GM18507 (cell line): ENCODE data around the gene BAIAP2.
A peak's percentile ranks its signal among the peaks of the same experiment; 100 is the strongest.

Experiments used
- DNase-seq: peaks from one replicate; pipeline ENCODE4 v3.0.0; 2011; ENCODE audit warnings: low read depth; ENCODE audit not compliant: insufficient read length; ENCODE audit errors: extremely low spot score
- FAIRE-seq: peaks from 2 replicates; lab custom pipeline; 2011; peaks lifted over from hg19 to GRCh38; lab: Jason Lieb, UNC

The BAIAP2 gene

DNA sequence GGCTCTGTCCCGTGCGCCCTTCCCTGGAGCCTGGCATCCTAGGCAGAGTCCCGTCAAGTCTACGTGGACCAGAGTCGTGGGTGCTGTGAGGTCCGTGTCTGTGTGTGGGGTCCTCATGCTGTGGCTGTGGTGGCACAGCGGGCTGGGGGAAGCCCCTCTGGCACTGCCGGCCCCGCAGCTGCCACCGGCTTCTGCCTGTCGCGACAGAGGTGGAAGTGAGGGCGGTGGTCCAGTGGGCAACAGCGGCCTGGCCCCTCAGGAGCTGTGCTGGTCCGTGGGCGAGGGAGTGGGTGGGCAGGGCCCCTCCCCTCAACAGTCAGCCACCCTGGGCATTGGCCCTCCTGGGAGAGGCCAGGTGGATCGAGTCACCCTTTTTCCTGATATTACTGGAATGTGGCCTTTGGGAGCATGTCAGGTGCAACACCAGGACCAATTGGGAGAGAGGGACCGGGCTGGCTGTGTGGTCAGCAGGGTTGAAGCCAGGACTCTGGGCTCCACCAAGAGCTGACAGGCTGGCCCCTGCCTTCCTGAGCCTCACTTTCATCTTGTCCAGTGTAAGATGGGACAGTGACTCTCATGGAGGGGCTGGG lies 11.9 kb downstream of the BAIAP2 start:
- no peak for FAIRE-seq
- no peak for DNase-seq

DNA sequence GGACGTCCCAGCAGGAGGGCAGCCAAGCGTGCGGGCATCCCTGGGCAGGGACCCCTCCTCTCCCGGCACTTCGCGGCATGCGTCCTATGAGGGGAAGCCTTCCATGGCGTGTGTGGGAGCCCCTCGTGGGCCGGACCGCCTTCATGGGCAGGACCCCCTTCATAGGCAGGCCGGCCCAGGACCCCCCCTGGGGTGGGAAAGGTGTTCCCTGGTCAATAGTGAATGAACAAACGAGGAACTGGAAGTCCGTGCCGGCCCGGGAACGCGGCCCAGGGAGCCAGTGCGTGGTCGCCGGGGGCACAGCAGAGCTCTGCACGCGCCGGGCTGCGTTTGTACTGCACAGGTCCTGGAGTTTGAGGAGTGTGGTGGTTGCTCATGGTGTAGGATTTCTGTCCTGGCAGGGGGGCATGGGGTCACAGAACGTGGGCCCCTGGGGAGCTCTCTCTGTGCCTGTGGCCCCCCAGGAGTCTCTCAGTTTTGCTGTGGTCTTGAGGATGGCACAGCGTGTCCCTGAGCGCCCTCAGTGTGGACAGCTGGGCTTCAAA lies 13.9 kb downstream of the BAIAP2 start:
- FAIRE-seq (no peak), DNase-seq (no peak)

DNA sequence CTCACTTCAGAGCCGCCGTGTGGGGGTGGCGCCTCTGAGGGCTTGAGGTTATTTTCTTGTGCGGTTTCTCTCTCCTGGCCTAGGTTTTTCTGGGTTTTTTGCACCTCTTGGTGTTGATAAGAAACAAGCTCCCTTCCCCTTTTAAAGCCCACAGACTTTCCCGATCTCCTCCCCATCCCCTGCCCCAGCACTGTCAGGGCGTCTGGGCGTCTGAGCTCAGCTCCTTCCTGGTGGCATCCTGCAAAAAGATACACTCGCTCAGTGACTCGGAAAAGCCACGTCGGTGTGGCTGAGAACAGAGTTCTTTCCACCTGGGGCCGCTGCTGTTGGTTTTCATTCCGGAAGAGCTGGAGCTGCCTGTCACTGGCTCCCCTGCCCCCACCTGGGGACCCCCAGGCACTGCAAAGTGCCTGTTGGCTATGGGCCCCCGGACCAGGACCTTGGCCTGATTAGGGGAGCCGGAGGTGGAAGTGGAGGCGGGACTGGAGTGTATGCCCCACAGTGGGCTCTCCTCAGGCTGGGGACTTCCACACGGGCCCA lies 14.5 kb downstream of the BAIAP2 start:
- DNase-seq (no peak), FAIRE-seq (peak; percentile 63)

DNA sequence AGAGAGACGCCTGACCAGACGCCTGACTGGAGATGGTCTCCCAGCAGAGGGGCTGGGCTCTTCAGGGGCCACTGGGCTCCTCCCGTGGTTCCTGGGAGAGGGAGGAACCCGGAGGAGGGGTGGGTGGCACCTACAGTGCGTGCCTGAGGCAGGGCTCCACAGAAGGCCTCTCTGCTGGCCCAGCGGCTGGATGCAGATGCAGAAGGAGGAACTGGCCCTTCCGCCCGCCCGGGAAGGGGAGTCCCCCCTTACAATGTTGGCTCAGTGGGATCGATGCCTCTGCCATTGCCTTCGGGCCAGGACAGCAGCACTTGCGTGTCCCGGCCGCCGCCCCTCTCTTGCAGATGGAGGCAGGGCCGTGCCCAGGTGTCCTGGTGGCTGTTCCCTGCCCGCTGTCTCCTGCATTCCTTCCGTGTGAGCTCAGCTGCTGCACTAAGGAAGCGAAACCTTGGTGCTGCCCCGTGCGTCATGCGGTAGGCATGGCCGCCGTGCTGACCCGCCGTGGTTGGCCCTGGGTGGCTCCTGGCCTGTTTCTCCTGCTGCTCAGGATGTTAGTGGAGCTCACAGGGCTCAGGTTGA lies 15.1 kb downstream of the BAIAP2 start:
- FAIRE-seq: peak; percentile 29

DNA sequence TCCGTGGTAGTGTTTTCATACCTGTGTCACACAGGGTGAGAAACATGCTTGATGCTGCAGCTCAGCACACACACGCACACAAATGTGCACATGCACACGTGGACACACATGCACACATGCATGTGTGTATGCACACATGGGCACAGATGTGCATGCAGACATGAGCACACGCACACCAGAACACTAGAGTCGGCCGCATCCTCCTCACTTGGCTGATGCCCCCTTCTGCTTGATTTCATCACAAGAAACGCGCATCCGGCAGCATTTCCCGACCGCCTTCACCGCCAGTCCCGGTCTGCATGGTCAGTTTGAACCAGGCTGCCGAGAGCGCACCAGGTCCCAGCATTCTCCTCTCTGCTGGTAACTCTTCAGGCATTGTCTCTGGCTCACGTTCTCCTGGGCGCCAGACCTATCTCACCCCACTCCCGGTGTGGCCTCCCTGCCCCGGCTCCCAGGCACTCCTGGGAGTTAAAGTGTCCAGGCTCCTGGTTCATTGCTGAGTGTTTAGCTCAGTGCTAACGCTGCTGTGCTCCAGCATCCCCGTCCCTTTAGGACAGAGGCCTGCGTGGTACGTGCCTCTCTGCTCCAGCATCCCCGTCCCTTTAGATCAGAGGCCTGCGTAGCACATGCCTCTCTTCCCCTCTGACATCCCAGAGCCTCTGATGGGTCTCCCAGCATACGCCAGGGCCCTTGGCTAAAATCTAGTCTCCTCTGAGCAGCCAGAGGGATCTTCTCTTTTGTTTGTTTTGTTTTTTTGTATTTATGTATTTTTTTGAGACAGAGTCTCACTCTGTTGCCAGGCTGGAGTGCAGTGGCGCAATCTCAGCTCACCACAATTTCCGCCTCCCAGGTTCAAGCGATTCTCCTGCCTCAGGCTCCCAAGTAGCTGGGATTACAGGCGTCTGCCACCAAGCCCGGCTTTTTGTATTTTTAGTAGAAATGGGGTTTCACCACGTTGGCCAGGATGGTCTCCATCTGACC lies 16.0 kb downstream of the BAIAP2 start:
- FAIRE-seq (no peak), DNase-seq (no peak)

More for the DNA sequence above, 15.1 kb downstream of the BAIAP2 start:
- no peak for DNase-seq

DNA sequence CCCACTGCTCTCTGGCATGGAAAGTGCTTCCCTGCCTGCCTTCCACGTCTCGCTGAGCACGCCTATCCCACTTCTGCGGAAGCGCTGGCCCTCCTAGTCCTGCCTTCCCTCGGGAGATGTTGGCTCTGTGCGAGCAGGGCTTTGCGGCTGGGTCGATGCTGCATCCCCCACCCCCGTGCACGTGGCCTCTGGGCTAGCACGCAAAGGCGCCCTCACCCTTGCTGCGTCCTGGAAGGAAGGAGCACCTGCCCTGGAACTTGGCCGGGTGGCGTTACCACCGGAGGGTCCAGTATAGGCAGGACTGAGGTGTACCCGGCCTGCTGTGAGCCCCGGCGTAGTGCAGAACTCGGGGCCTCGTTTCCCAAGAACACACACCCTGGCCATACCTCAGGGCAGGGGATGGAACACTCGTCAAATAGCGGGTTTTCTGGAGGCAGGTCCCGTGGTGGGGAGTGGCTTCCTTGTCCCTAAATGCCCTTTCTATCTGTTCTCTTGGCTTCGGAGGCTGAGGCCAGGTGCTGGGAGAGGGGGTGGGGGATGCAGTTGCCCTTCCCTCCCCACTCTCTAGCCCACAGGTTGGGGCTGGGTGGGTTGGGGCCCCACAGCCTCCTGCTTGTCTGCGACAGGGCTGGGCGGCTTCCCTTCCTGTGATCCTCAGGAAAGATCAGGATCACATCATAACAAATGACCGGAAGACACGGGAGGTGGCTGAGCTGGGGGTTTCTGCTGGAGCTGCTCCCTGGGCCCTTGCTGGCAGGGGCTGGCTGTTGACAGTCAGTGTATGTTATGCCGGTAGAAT lies 17.4 kb downstream of the BAIAP2 start:
- DNase-seq (no peak), FAIRE-seq (no peak)

DNA sequence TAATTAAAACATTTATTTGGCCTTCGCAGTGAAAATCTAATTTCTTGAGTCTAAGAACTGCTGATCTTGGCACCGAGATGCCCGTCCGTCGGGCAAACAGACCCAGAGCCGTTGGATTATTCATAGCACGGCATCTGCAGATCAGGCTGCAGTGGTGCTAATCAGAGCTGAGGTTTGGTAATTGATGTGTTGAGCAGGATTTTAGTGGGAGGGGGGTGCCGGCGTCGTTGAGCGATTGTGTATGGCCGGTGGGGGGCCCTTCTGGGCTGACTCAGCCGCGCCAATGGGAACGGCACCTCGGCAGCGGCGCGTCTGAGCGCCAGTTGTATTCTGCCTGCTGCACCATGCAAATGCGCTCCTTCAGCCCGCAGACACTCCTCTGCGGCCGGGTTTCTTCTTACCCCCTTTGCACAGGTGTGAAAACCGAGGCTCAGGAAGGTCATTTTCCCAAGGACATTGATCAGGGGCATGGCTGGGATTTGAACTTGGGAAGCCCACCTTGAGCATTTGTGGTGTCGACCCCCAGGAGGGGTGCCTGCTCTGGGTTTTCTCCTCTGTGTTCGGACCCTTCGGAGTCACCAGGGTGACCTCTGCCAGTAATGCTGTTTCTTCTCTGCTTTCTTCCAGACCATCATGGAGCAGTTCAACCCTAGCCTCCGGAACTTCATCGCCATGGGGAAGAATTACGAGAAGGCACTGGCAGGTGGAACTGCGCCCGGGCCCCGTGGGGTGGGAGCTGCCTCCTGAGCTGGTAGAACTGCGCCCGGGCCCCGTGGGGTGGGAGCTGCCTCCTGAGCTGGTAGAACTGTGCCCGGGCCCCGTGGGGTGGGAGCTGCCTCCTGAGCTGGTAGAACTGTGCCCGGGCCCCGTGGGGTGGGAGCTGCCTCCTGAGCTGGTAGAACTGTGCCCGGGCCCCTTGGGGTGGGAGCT lies 18.4 kb downstream of the BAIAP2 start:
- DNase-seq (no peak), FAIRE-seq (no peak)

DNA sequence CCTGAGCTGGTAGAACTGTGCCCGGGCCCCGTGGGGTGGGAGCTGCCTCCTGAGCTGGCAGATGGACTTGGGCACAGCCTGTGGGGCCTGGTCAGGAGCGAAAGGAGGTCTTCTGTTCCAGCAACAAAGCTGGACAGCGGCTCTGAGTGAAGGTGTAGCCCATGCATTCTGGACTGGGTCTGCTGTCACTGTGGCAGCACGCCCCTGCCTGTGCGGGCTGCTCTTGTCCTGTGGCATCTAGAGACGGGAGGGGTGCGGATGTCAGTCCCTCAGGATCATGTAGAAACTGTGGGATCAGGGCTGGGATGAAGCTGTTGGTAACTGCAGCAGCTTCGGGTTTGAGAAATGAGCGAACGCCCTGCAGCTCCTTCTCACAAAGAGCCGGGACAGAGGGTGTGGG lies 19.4 kb downstream of the BAIAP2 start:
- no peak for DNase-seq
- FAIRE-seq: no peak

DNA sequence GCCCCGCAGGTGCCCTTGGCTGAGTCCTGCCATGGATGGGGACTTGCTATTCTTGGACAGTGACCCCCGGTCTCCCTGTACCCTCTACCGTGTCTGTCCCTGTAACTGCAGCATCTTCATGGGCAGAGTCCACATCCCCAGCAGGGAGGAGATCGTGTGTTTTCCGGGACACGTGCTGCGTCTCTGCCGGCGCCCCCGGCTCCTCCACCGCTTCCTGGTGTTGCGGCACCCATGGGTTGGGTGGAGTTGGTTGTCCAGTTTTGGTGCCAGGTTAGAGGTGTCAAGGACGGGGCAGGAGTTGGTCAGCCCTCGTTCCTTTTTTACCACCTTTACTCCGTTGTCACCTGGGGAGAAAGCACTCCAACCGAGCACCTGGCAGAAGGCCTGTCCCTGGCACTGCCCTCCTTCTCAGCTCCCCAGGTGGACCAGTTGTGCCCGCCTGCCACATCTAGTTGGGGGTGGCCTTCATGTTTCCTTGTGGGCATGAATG lies 20.0 kb downstream of the BAIAP2 start:
- FAIRE-seq: no peak
- DNase-seq: no peak

DNA sequence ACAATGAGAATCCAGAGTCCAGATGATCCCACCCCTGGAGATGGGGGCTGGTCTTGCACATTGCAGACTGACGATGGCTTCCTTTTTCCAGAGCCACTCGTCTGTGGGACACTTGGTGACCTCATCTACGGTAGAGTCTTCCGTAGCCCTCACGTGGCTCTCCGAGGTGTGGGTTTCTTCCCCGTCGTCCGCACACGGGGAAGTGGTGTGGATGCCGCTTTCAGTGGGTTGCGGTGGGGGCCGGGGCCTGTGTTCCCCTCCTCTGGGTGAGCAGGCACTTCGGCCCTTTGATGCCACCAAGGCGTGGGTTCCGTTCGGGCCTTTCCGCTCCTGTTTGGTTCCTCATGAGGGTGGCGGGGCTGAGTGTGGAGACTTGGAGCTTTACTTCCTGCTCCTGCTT lies 21.4 kb downstream of the BAIAP2 start:
- FAIRE-seq (no peak), DNase-seq (no peak)

DNA sequence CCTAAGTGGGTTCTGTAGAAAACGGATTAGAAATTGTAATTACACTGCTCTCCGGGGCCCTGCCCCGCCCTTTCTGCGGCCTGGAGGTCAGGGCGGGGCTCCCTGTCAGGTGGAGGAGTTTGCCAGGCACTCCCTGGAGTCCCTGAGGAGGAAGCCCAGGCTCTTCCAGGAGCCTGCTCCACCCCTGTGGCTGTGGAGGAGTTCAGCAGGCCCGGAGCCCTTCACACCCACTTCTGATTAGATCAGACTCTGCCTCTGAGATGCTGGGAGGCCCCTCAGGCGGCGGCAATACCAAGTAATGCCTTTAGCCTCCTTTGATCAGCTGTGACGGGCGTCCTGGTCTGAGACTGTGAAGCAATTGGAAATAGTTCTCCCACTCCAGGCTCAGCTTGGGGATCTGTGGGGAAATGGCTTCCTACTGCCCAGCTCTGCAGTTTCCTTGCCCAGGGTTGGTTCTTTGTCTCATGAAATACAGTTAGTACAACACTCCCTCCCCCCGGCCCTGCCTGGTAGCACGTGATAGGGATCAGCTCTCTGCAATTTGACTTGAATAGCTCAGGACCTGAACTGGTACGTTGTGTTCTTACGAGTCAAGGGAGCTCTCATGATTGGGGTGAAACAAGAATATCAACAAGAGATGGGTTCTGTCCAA lies 22.3 kb downstream of the BAIAP2 start:
- no peak for DNase-seq
- FAIRE-seq: no peak

DNA sequence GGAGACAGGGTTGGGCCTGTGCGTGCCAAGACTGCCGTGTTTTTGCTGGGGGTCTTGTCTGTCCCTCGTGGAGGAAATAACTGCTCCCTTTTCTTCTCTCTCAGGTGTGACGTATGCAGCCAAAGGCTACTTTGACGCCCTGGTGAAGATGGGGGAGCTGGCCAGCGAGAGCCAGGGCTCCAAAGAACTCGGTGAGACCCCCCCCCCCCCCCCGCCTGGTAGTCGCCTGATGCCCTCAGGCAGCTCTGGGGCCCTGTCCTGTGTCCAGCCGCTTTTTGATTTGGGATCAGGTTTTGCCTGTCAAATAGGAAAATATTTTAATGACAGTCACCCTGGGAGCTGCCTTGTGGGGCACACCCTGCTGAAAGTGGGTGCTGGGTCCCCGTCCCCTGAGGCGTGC lies 22.8 kb downstream of the BAIAP2 start:
- FAIRE-seq (no peak), DNase-seq (no peak)

DNA sequence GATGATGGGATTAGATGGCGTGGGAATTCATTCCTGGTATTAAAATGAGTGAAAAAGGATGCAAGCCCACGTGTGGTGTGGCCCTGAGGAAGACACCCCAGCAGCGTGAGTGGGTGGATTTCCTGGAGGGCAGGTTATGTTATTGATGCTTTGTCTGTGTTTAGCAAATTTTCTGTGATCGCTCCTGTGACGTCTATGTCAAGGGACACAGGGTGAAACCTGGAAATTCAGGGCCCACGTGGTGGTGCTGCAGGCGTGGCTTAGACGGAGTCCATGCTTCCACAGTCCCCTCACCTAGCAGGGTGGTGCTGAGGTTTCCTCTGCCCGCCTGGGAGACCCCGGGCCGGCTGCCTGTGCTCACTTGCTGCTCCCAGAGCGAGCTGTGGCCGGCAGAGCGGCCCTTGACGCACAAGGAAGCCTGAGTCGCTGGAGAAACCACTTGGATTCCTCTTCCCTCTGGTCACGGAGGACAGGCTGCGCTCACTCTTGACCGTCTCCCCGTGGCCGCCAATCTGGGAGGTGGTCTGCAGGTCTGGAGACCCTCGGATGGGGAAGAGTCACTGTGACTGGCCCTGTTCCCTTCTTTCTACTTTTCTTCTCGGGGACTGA lies 23.4 kb downstream of the BAIAP2 start:
- DNase-seq (no peak), FAIRE-seq (no peak)

DNA sequence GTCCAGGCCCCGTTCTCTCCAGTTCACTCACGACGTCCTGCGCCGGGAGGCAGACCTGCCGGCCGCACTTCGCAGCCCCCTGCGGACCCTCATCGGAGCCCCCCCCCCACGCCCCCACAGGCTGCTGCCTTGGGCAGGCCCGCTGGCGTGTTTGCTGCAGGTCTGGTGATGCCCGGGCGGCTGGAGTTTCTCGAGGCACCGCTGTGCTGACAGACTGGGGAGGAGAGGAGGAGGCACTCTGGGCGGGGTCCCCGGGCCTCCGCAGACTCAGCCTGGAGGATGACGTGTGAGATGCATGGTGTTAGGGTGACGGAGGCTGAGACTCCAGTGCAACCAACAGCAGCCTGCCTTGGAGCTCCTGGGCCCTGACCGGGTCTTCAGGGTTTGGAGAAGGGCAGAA lies 24.1 kb downstream of the BAIAP2 start:
- no peak for FAIRE-seq

DNA sequence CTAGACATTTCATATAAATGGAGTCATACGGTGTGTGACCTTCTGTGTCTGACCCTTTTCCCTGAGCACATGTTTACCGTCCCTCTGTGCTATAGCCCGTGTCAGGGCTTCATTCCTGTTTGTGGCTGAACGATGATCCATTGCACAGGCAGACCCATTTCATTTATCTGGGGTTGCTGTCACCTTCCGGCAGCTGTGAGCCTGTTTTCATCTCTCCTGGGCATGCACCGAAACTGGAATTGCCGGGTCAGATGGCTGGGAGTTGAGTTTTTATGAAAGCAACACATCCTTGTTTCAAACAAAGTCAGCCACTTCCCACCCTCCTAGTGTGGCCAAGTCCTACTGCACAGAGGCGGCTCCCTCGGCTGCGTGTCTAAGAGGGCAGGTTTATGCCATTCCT lies 25.5 kb downstream of the BAIAP2 start:
- no peak for FAIRE-seq
- no peak for DNase-seq

More for the DNA sequence above, 24.1 kb downstream of the BAIAP2 start:
- DNase-seq: no peak

DNA sequence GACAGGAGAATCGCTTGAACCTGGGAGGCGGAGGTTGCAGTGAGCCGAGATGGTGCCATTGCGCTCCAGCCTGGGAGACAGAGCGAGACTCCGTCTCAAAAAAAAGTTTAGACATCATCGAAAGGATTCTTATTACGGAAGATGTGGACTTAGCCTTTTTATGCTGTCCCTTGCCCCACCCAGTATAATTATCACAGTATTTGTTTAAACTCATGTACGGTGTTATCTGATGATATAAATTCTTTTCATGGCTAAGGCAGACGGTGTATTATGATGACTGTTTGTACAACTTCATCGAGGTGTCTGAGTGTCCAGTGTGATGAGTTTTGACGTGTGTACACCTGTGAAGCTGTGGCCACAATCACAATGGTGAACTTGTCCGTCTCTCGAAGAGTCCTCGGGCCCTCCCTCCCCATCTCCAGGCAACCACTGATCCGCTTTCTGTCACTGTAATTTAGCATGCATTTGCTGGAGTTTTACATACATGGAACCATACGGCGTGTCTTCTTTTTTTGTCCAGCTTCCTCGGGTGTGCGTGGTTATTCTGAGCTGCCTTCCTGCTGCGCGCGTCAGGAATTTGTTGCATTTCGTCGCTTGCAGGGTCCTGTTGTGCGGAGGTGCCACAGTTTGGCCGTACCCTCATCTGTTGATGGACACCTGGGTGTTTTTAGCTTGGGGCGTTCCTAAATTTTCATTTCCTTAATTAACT lies 26.2 kb downstream of the BAIAP2 start:
- FAIRE-seq (no peak), DNase-seq (no peak)
